ENCODE results near the gene CTDP1. TPM values are rescaled to one million over a fixed set of nuclear protein-coding genes. Genes with fewer than 3 reads are reported as not detected.

Gene CTDP1
- total RNA-seq, 2 experiments from 2014 or later = 69.0 to 79.6 TPM

- peaks cover 47% of the 10 kb centered on the region for H3K27me3 Mint-ChIP-seq
- ATAC-seq (ENCODE audit: poor library complexity) = no peak
- H3K4me1 Mint-ChIP-seq (ENCODE audit: low read depth) = peaks cover 22% of the 10 kb centered on the region
- H3K4me3 ChIP-seq (ENCODE audit: low read length) = no peak overlapping the region
- POLR2A ChIA-PET = no interaction called here
- H3K9me3 Mint-ChIP-seq = no peaks in the 10 kb centered on the region
- TF ChIP-seq, protein P1, sequence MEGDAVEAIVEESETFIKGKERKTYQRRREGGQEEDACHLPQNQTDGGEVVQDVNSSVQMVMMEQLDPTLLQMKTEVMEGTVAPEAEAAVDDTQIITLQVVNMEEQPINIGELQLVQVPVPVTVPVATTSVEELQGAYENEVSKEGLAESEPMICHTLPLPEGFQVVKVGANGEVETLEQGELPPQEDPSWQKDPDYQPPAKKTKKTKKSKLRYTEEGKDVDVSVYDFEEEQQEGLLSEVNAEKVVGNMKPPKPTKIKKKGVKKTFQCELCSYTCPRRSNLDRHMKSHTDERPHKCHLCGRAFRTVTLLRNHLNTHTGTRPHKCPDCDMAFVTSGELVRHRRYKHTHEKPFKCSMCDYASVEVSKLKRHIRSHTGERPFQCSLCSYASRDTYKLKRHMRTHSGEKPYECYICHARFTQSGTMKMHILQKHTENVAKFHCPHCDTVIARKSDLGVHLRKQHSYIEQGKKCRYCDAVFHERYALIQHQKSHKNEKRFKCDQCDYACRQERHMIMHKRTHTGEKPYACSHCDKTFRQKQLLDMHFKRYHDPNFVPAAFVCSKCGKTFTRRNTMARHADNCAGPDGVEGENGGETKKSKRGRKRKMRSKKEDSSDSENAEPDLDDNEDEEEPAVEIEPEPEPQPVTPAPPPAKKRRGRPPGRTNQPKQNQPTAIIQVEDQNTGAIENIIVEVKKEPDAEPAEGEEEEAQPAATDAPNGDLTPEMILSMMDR (IDR thresholded peaks at IDR 0.05) = no peak
- H3K27ac Mint-ChIP-seq = no peak overlapping the region
- H3K36me3 ChIP-seq (ENCODE audit: insufficient read depth, low read length) = no peaks in the 10 kb centered on the region
- H3K9me3 ChIP-seq (ENCODE audit: control insufficient read depth in 1 of 2, insufficient read depth in 1 of 2, low read length in 2 of 2) = peaks cover 0 to 17% of the 10 kb centered on the region in 2 experiments
- no peak for DNase-seq
- CTCF ChIA-PET = no interaction called here
- intact Hi-C loops (cut with DNase I, micrococcal nuclease) = loop anchor here in 1 of 2 experiments (10.0 kb wide), 1 partner anchor 166 kb away; the partner anchor contains the start of gene HSBP1L1
- no peaks in the 10 kb centered on the region for H3K36me3 Mint-ChIP-seq (ENCODE audit: low read depth)
- H3K27ac ChIP-seq (ENCODE audit: low read depth in 1 of 2, low read length in 2 of 2) = no peak overlapping the region
- no peak overlapping the region for H3K4me3 Mint-ChIP-seq
- H3K4me1 ChIP-seq (ENCODE audit: insufficient read depth, low read length) = peaks cover 11% of the 10 kb centered on the region
- H3K27me3 ChIP-seq (ENCODE audit: control insufficient read depth in 1 of 2, insufficient read depth in 2 of 2, low read length in 2 of 2) = peaks cover 32 to 36% of the 10 kb centered on the region in 2 experiments
These were observed 119.4 kb downstream of the CTDP1 start for GRCh38 chr18:79798999-79799370.

DNA sequence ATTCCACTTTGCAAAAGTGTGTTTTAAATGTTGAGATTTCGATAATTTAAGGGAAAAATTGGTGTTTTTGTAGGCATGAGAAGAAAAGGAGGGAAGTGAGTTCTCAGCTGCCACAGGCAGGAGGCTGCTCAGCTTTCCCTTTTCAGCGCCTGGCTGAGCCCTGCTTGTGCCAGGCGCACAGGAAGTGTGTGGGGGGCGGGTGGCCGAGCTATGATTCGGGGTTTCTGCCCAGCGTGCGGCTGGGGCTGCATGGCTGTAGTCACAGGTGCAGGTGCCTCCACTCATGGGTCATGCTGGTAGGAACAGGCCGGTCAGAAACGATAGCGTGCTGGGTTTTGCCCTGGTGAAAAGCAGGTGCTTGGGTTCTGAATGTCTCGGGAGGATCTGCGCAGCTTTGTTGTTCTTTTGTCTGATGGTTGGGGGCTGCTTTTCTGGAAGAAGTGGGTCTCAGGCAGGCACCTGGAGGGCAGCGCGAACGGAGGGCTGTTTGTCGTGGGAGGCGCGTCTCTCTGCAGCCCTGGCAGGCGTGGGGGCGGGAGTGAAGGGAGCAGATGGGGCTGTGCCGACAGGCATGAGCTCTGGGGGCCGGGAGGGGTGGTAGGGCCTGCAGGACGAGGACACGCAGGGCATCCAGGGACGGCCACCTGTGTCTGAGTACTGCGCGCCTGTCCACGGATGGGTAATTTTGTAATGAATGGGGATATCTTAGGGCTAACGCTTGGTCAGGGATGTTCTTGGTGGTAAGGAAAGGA lies 120.2 kb downstream of the CTDP1 start:
- peaks cover 23% of the 10 kb centered on the region for H3K4me1 Mint-ChIP-seq (ENCODE audit: low read depth)
- H3K9me3 ChIP-seq (ENCODE audit: control insufficient read depth in 1 of 2, insufficient read depth in 1 of 2, low read length in 2 of 2) = peaks cover 0 to 17% of the 10 kb centered on the region in 2 experiments
- peaks cover 29 to 36% of the 10 kb centered on the region in 2 experiments for H3K27me3 ChIP-seq (ENCODE audit: control insufficient read depth in 1 of 2, insufficient read depth in 2 of 2, low read length in 2 of 2)
- H3K4me1 ChIP-seq (ENCODE audit: insufficient read depth, low read length) = peaks cover 11% of the 10 kb centered on the region
- peak overlapping the region; percentile 23 for H3K4me3 Mint-ChIP-seq
- no peak overlapping the region for H3K4me3 ChIP-seq (ENCODE audit: low read length)
- peaks cover 39% of the 10 kb centered on the region for H3K27me3 Mint-ChIP-seq
- no peak overlapping the region for H3K27ac Mint-ChIP-seq
- TF ChIP-seq, protein P1 (IDR thresholded peaks at IDR 0.05) = no peak
- H3K27ac ChIP-seq (ENCODE audit: low read depth in 1 of 2, low read length in 2 of 2) = no peak overlapping the region
- H3K9me3 Mint-ChIP-seq = no peaks in the 10 kb centered on the region
- ATAC-seq (ENCODE audit: poor library complexity) = no peak
- DNase-seq = peak in 1 of 14 experiments; percentile 24
- POLR2A ChIA-PET = no interaction called here
- intact Hi-C loops (cut with DNase I, micrococcal nuclease) = loop anchor here in 1 of 2 experiments (10.0 kb wide), 1 partner anchor 165 kb away; the partner anchor contains the start of gene HSBP1L1
- H3K36me3 Mint-ChIP-seq (ENCODE audit: low read depth) = no peaks in the 10 kb centered on the region
- no peaks in the 10 kb centered on the region for H3K36me3 ChIP-seq (ENCODE audit: insufficient read depth, low read length)
- CTCF ChIA-PET = no interaction called here

- Histone ChIP-seq H3K36me3 (ENCODE audit: insufficient read depth, low read length) (no peaks in the 10 kb centered on the region), H3K9me3 (ENCODE audit: control insufficient read depth in 1 of 2, insufficient read depth in 1 of 2, low read length in 2 of 2) (peaks cover 0 to 17% of the 10 kb centered on the region in 2 experiments), H3K4me3 (ENCODE audit: low read length) (no peak overlapping the region), H3K27me3 (ENCODE audit: control insufficient read depth in 1 of 2, insufficient read depth in 2 of 2, low read length in 2 of 2) (peaks cover 29 to 36% of the 10 kb centered on the region in 2 experiments), H3K4me1 (ENCODE audit: insufficient read depth, low read length) (peaks cover 15% of the 10 kb centered on the region), H3K27ac (ENCODE audit: low read depth in 1 of 2, low read length in 2 of 2) (no peak overlapping the region)
- no peaks in the 10 kb centered on the region for H3K9me3 Mint-ChIP-seq
- ChIA-PET CTCF (no interaction called here), POLR2A (no interaction called here)
- no peak overlapping the region for H3K27ac Mint-ChIP-seq
- DNase-seq (peak in 1 of 14 experiments; percentile 15), ATAC-seq (ENCODE audit: poor library complexity) (no peak)
- intact Hi-C loops (cut with DNase I, micrococcal nuclease) = no loop called here
- no peaks in the 10 kb centered on the region for H3K36me3 Mint-ChIP-seq (ENCODE audit: low read depth)
- H3K4me1 Mint-ChIP-seq (ENCODE audit: low read depth) = peaks cover 30% of the 10 kb centered on the region
- H3K27me3 Mint-ChIP-seq = peaks cover 32% of the 10 kb centered on the region
- TF ChIP-seq, protein P1 (IDR thresholded peaks at IDR 0.05) = no peak
- H3K4me3 Mint-ChIP-seq = no peak overlapping the region
These were observed 121.0 kb downstream of the CTDP1 start for GRCh38 chr18:79800371-79801180.
